Measurements from ENCODE around the gene SLC26A2.

- no peak for TF ChIP-seq EZH2 (IDR thresholded peaks at IDR 0.05; ENCODE audit: low read depth, unreplicated experiment)
- no peak for TF ChIP-seq POLR2AphosphoS5 (IDR thresholded peaks at IDR 0.05; ENCODE audit: low read depth)
- TF ChIP-seq CTCF (conservative IDR thresholded peaks at IDR 0.05; ENCODE audit: low read depth in 2 of 2), result peak; percentile 56 to 86
- TF ChIP-seq EZH2phosphoT487 (IDR thresholded peaks at IDR 0.05; ENCODE audit: unreplicated experiment), result no peak
- no peak for TF ChIP-seq REST (IDR thresholded peaks at IDR 0.05; ENCODE audit: unreplicated experiment)
- TF ChIP-seq NANOG (IDR thresholded peaks at IDR 0.05; ENCODE audit: borderline replicate concordance), result no peak
- no peak for TF ChIP-seq ZNF114 (CRISPR knock-in tag; IDR thresholded peaks at IDR 0.05)
- 0 out of 2 replicates have a peak, but pooled peaks have one; percentile 46 for TF ChIP-seq CREB1 (CRISPR knock-in tag; IDR thresholded peaks at IDR 0.05; ENCODE audit: low read depth)
- no peak for TF ChIP-seq JUNB (IDR thresholded peaks at IDR 0.05; ENCODE audit: unreplicated experiment)
- TF ChIP-seq ZNF331 (CRISPR knock-in tag; IDR thresholded peaks at IDR 0.05; ENCODE audit: low read depth), result no peak
Observed at GRCh38 chr5:149959406-149960236, 937 bp upstream of the SLC26A2 start.

All from GM23338 (cell line).